Measurements from ENCODE around the gene PAPPA2.
"Not testable (repeated sequence)": the region's sequence is repeated elsewhere in the genome, so short reads cannot be mapped to it uniquely, and the experiment has no call there.

The PAPPA2 gene

GRCh38 chr1:176552217-176552991, 89.4 kb downstream of the PAPPA2 start:
- no peak for DNase-seq (ENCODE audit: low read depth in 3 of 3)

DNA sequence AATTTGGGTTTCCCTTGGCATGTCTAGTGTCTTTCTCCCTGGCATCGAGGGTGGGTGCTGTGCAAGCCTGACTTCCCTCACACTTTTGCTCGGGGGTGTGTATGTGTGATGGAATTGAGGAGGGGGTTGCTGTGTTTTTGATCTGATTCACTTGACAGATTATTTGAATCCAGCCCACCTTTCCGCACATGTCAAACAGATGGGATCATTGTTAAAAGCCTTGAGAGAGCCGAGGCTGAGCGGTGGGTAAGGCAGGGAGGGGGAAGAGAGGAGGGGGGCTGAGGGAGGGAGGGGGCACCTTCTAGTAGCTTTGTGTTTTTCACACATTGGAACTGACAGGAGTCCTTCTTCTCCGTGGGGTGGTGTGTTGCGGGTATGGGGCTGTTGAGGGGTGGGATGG, 90.0 kb downstream of the PAPPA2 start:
- no peak for DNase-seq (ENCODE audit: low read depth in 3 of 3)

GRCh38 chr1:176556288-176556687, 93.3 kb downstream of the PAPPA2 start:
- no peak for DNase-seq (ENCODE audit: low read depth in 3 of 3)

- DNase-seq (ENCODE audit: low read depth in 3 of 3), result no peak
Measured at GRCh38 chr1:176557543-176558258, 94.7 kb downstream of the PAPPA2 start.

DNA sequence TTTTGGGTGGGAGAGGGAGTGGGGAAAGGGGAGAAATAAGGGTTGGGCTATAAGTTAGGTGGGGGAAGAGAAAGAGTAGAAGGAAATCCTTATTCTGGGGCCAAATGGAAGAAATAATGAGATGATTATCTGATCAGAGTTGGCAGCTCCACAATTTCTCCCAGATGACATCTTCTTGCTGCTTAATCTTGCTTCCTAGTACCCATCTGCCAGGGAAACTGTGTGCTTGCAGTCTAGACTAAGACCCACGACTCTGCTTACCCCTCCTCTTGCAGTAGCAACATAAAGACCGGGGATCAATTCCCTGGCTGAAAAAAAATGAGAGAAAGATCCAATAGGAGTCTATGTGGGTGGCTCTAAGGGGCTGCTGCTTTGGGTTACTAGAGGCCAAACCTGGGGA, 95.6 kb downstream of the PAPPA2 start:
- DNase-seq (ENCODE audit: low read depth in 3 of 3), result no peak

DNA sequence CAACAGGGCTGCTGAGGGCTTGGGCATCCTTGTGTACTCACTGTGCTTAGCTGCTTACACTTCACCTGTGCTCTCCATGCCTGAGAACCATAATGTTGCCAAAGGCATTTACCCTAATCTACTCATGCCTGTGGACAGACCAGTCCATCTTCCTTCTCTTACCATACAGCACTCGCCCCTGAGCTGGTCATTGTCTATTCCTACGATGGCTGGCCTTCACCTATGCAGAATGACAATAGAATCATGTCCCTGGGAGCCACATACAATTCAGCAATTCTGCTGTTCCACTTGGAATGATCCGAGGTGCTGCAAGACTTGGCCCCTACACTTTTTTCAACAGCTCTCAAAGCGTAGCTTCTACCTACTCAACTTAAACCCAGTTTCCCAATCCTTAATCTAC, 96.5 kb downstream of the PAPPA2 start:
- no peak for DNase-seq (ENCODE audit: low read depth in 3 of 3)

DNA sequence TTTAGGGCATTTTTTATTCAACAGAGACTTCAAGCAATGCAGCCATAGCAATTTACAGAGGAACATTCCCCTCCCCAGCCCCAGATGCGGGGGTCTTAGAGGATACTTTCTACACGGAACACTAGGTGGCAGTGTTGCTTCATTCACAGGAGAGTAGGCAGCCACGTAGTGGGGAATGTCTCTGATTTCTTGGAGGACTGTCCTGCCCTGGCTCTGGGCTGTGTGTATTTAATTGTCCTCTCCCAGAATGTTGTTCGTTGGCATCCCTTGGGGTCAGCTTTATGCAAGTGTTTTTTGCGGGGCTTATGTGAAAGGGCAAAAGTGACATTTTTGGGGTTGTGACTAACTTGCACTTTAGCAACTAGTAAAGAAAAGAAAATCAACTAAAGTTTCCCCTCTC, 96.9 kb downstream of the PAPPA2 start:
- no peak for DNase-seq (ENCODE audit: low read depth in 3 of 3)

GRCh38 chr1:176560681-176561080, 97.7 kb downstream of the PAPPA2 start:
- no peak for DNase-seq (ENCODE audit: low read depth in 3 of 3)

DNA sequence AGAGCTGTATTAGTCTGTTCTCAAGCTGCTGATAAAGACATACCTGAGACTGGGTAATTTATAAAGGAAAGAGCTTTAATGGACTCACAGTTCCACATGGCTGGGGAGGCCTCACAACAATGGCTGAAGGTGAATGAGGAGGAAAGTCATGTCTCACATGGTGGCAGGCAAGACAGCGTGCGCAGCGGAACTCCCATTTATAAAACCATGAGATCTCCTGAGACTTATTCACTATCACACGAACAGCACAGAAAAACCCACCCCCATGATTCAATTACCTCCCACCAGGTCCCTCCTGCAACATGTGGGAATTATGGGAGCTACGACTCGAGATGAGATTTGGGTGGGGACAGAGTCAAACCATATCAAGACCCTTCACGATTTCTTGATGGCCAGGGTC, 98.8 kb downstream of the PAPPA2 start:
- not testable (repeated sequence) for DNase-seq (ENCODE audit: low read depth in 3 of 3)

GRCh38 chr1:176566004-176566975, 103.3 kb downstream of the PAPPA2 start:
- no peak for DNase-seq (ENCODE audit: low read depth in 3 of 3)

- no peak for DNase-seq (ENCODE audit: low read depth in 3 of 3)
Measured at GRCh38 chr1:176567190-176567794, 104.3 kb downstream of the PAPPA2 start.

DNA sequence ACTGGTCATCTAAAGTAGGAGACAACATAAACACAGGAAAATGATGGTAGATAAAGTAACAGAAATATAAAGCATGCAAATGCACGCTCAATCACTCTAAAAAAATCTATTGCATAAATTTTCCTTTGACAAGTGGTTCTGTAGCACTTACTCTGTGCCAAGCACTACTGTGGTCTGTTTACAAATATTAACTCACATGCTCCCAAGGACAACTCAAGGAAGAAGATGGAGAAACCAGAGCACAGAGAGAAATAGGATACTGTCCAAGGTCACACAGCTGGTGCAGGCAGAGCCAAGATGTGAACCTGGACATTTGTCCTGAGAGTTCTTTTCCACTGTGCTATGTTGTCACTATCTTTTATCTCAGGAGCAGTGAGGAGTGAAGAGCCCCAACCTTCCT, 105.2 kb downstream of the PAPPA2 start:
- no peak for DNase-seq (ENCODE audit: low read depth in 3 of 3)

- DNase-seq (ENCODE audit: low read depth in 3 of 3), result no peak
Measured at GRCh38 chr1:176574756-176575155, 111.8 kb downstream of the PAPPA2 start.

- no peak for DNase-seq (ENCODE audit: low read depth in 3 of 3)
Measured at GRCh38 chr1:176575991-176576390, 113.0 kb downstream of the PAPPA2 start.

DNA sequence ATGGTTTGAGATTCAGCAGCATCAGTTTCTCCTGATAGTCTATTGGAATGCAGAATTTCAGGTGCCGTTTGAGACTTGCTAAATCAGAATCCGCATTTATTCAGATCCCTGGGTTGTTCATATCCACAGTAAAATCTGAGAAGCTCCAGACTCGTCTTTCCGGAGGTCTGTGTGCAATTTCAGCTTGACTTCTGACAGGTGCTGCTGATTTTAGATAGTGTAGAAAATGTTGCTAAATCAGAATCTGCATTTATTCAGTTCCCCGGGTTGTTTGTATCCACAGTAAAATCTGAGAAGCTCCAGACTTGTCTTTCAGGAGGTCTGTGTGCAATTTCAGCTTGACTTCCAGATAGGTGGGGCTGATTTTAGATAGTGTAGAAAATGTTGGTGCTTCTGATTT, 113.7 kb downstream of the PAPPA2 start:
- no peak for DNase-seq (ENCODE audit: low read depth in 3 of 3)

DNA sequence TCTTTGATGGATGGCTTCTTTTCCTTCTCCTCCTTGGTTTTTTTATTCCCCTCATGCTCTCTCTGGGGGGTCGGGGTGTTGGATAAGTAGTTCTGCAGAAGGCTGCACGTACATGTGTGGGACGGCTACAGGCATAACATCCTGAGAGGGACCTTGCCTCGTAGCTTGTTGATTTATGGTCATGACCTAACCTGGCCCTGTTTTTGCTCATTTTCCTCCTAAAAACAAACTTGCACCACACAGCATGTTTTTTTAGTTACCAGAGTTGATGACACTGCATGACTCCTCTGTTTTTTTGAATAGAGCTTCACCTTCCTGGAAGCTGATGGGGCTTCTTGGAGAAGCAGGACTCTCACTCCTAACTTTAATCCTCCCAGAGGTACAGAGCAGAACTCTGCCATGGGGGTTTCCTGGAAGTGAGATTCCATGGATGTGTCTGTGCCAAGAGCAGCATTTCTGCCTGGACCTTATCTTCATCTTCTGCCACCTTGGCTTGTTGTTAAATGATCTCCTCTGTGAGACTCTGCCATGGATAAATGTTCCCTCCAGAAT, 114.7 kb downstream of the PAPPA2 start:
- DNase-seq (ENCODE audit: low read depth in 3 of 3), result no peak

- no peak for DNase-seq (ENCODE audit: low read depth in 3 of 3)
Measured at GRCh38 chr1:176579087-176579486, 116.1 kb downstream of the PAPPA2 start.

DNA sequence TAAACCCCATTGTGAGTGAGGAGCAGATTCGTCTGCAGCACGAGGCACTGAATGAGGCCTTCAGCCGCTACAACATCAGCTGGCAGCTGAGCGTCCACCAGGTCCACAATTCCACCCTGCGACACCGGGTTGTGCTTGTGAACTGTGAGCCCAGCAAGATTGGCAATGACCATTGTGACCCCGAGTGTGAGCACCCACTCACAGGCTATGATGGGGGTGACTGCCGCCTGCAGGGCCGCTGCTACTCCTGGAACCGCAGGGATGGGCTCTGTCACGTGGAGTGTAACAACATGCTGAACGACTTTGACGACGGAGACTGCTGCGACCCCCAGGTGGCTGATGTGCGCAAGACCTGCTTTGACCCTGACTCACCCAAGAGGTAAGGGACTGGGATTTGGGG, 132.2 kb downstream of the PAPPA2 start:
- no peak for DNase-seq (ENCODE audit: low read depth in 3 of 3)

DNA sequence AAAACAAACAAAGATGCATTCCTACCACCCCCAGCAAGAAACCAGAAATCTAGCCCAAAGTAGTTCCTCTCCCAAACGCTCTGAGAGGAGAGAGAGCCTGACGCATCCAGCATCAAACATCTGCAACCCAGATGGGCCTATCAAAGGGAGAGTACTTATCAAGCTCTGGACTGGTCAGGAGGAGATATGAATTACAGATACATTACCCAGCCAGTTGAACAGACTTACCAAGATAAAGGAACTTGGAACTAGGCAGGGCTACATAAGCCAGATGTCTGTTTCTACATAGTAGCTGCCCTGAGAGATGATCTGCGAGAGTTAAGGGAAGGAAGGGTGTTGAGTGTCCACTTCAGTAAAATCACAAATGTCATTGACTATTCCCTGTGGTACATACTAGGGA, 138.4 kb downstream of the PAPPA2 start:
- no peak for DNase-seq (ENCODE audit: low read depth in 3 of 3)

DNA sequence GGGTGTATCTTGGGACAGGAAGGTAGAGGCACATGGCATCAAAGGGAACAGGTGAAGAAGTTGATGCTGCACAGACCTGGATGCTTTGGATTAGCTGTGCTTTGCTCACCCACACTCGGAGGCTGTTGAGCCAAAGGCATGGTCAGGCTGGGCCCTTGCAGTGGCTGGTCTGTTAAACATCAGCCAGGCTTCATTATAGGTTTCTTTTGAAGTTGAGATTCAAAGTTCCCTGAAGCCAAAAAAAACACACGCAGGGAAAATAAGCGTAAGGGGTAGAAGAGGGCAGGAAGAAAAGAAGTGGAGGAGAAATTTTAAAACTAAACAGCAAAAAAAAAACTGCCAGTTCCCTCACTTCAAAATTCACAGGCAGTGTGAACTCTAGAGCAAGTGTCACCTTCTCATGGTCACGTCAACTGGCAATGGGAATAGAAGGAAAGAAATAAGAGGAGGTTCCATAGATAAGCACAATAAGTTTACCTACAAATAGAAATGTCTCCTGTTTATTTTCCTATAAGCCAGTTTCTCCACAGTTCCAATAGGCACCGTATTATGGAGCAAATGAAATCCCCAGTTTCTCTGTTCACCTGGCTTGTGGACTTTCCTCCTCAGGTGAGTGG, 139.5 kb downstream of the PAPPA2 start:
- DNase-seq (ENCODE audit: low read depth in 3 of 3), result no peak

DNA sequence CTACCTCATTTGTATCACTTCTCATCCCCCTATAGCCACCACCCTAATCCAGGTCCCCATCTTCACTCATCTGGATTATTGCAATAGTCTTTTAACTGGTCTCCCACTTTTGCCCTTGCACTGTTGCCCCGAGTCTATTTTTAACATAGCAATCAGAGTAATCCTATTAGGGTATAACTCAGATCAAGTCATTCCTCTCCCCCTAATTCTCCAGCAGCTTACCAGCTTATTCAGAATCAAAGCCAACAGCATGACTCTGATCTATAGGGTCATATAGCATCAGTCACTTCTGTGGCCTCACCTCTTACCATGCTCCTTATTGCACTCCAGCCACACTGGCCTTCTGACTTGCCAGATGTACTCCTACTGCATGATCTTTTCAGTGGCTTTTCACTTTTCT, 140.7 kb downstream of the PAPPA2 start:
- no peak for DNase-seq (ENCODE audit: low read depth in 3 of 3)
